ENCODE measurements around the gene SELENOM.
"Not testable (repeated sequence)": the region's sequence is repeated elsewhere in the genome, so short reads cannot be mapped to it uniquely, and the experiment has no call there.

The SELENOM gene

GRCh38 chr22:31073125-31073524 lies 34.2 kb downstream of the SELENOM start:
- DNase-seq, result not testable (repeated sequence)

- not testable (repeated sequence) for DNase-seq
Measured at GRCh38 chr22:31069691-31070314, 37.6 kb downstream of the SELENOM start.

- no peak for DNase-seq
Measured at GRCh38 chr22:31068970-31069369, 38.4 kb downstream of the SELENOM start.

- DNase-seq, result no peak
Measured at GRCh38 chr22:31064369-31064768, 43.0 kb downstream of the SELENOM start.

GRCh38 chr22:31062566-31063230 lies 44.7 kb downstream of the SELENOM start:
- DNase-seq, result no peak

GRCh38 chr22:31059663-31060062 lies 47.7 kb downstream of the SELENOM start:
- not testable (repeated sequence) for DNase-seq

- no peak for DNase-seq
Measured at GRCh38 chr22:31056986-31057599, 50.3 kb downstream of the SELENOM start.

- no peak for DNase-seq
Measured at GRCh38 chr22:31055635-31056159, 51.7 kb downstream of the SELENOM start.

GRCh38 chr22:31055117-31055634 lies 52.2 kb downstream of the SELENOM start:
- no peak for DNase-seq
